Measurements from ENCODE around the gene PROB1. TPM values are rescaled to one million over a fixed set of nuclear protein-coding genes. Genes with fewer than 3 reads are reported as not detected.
A peak's percentile ranks its signal among the peaks of the same experiment; 100 is the strongest.
"Not testable (repeated sequence)": the region's sequence is repeated elsewhere in the genome, so short reads cannot be mapped to it uniquely, and the experiment has no call there.

The PROB1 gene
- total RNA-seq, 1 donor from 2014 or later: 0.53 TPM

DNA sequence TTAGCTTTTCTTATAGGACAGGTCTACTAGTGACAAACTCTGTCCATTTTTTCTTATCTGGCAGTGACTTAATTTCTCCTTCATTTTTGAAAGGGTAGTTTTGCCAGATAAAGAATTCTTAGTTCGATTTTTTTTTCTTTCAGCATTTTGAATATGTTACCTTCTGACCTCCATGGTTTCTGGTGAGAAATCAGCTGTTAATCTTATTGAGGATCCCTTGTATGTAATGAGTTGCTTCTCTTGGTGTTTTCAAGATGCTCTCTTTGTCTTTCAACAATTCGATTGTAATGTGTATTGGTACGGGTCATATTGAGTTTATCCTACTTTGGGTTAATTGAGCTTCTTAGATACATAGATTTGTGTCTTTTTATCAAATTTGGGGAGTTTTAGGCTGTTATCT is 40.7 kb downstream of the PROB1 start:
- Histone ChIP-seq H3K36me3 (ENCODE audit: control insufficient read depth, insufficient read depth, low read length) (no peaks in the 10 kb centered on the region), H3K4me3 (ENCODE audit: low read depth, low read length) (no peak overlapping the region), H3K27me3 (ENCODE audit: control insufficient read depth, insufficient read depth, low read length) (no peaks in the 10 kb centered on the region)
- no peak for DNase-seq (ENCODE audit: low read depth)
- TF ChIP-seq CTCF (IDR thresholded peaks at IDR 0.05; ENCODE audit: insufficient read depth, low read length, severe bottlenecking): no peak
- no peak for FAIRE-seq

- H3K27me3 ChIP-seq (ENCODE audit: control insufficient read depth, insufficient read depth, low read length); DNase-seq (ENCODE audit: low read depth); H3K36me3 ChIP-seq (ENCODE audit: control insufficient read depth, insufficient read depth, low read length); H3K4me3 ChIP-seq (ENCODE audit: low read depth, low read length); FAIRE-seq: not testable (repeated sequence)
These were observed 47.0 kb downstream of the PROB1 start for GRCh38 chr5:139347863-139348262.

GRCh38 chr5:139345442-139345841 is 49.5 kb downstream of the PROB1 start:
- H3K36me3 ChIP-seq (ENCODE audit: control insufficient read depth, insufficient read depth, low read length); FAIRE-seq; H3K4me3 ChIP-seq (ENCODE audit: low read depth, low read length); H3K27me3 ChIP-seq (ENCODE audit: control insufficient read depth, insufficient read depth, low read length); DNase-seq (ENCODE audit: low read depth): not testable (repeated sequence)

GRCh38 chr5:139344177-139344576 is 50.7 kb downstream of the PROB1 start:
- no peak overlapping the region for H3K4me3 ChIP-seq (ENCODE audit: low read depth, low read length)
- no peak for TF ChIP-seq CTCF (IDR thresholded peaks at IDR 0.05; ENCODE audit: insufficient read depth, low read length, severe bottlenecking)
- no peaks in the 10 kb centered on the region for H3K27me3 ChIP-seq (ENCODE audit: control insufficient read depth, insufficient read depth, low read length)
- no peak for DNase-seq (ENCODE audit: low read depth)
- H3K36me3 ChIP-seq (ENCODE audit: control insufficient read depth, insufficient read depth, low read length): no peaks in the 10 kb centered on the region
- no peak for FAIRE-seq

- FAIRE-seq (no peak), DNase-seq (ENCODE audit: low read depth) (no peak)
- Histone ChIP-seq H3K36me3 (ENCODE audit: control insufficient read depth, insufficient read depth, low read length) (no peaks in the 10 kb centered on the region), H3K27me3 (ENCODE audit: control insufficient read depth, insufficient read depth, low read length) (no peaks in the 10 kb centered on the region), H3K4me3 (ENCODE audit: low read depth, low read length) (no peak overlapping the region)
- no peak for TF ChIP-seq CTCF (IDR thresholded peaks at IDR 0.05; ENCODE audit: insufficient read depth, low read length, severe bottlenecking)
These were observed 51.4 kb downstream of the PROB1 start for GRCh38 chr5:139343476-139343875.

GRCh38 chr5:139342423-139342723 is 52.5 kb downstream of the PROB1 start:
- H3K4me3 ChIP-seq (ENCODE audit: low read depth, low read length): peak overlapping the region; percentile 100
- TF ChIP-seq CTCF (IDR thresholded peaks at IDR 0.05; ENCODE audit: insufficient read depth, low read length, severe bottlenecking): no peak
- no peaks in the 10 kb centered on the region for H3K27me3 ChIP-seq (ENCODE audit: control insufficient read depth, insufficient read depth, low read length)
- no peak for FAIRE-seq
- H3K36me3 ChIP-seq (ENCODE audit: control insufficient read depth, insufficient read depth, low read length): no peaks in the 10 kb centered on the region
- no peak for DNase-seq (ENCODE audit: low read depth)

- peak; percentile 87 for TF ChIP-seq CTCF (IDR thresholded peaks at IDR 0.05; ENCODE audit: insufficient read depth, low read length, severe bottlenecking)
- no peaks in the 10 kb centered on the region for H3K36me3 ChIP-seq (ENCODE audit: control insufficient read depth, insufficient read depth, low read length)
- H3K4me3 ChIP-seq (ENCODE audit: low read depth, low read length): peak within 1 kb of the TSS; percentile 100
- H3K27me3 ChIP-seq (ENCODE audit: control insufficient read depth, insufficient read depth, low read length): no peaks in the 10 kb centered on the region
- FAIRE-seq (no peak), DNase-seq (ENCODE audit: low read depth) (peak; percentile 92)
These were observed 53.0 kb downstream of the PROB1 start, which contains the start of gene PAIP2 for GRCh38 chr5:139341689-139342422. PAIP2 (plus strand) TSS chr5:139341854; CDS start chr5:139363785, 21,931 bp downstream.

All from bronchial epithelial cell (primary cell).